Fibroblast of upper back skin (primary cell): ENCODE measurements around the gene ACP5.
"Not testable (repeated sequence)": the region's sequence is repeated elsewhere in the genome, so short reads cannot be mapped to it uniquely, and the experiment has no call there.

Experiments used
- DNase-seq: peaks from one replicate; pipeline ENCODE4 v3.0.0-alpha.2; 2013

ACP5 gene

GRCh38 chr19:11577451-11578257 is at the start of gene ACP5:
TSS of gene ACP5 (minus strand) at chr19:11577645. CDS start at chr19:11577317, 328 bp downstream.
- no peak for DNase-seq

DNA sequence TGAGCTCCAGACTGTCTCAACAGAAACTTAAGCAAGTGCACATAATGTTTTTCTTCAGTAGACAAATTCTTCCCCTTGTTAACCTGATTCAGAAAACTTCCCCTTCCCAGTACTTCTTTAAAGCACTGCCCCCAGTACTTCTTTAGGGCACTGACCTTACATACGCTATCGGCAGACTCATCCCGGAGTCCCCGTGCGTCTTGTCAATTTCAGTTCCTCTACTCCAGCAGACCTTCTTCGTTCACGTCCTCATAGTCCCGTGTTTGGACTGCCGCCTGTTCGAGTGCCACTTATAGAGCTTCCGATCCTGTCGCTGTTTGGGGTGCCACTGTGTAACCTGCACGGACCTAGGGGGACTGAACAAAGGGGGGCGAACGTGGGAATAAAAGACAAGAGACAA is 48.8 kb upstream of the ACP5 start:
- DNase-seq = no peak

GRCh38 chr19:11624069-11624463 is 46.6 kb upstream of the ACP5 start:
- DNase-seq = peak; percentile 46

DNA sequence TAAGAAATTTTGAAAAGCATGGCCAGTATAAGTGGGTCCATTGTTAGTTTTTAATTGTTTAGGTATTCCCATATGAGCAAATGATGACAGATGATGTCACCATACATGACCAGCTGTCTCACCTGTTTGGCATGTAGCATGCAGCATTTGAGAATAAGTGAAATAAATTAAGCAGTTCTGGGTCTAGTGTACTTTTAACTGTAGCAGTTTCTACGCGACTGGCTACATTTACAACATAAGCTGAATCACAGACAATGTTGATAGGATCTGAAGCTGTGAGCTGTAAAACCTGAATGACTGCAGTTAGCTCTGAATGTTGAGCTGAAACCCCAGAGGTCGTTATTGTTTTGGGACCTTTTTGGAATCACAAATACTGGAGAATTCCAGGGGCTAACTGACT is 45.0 kb upstream of the ACP5 start:
- DNase-seq = not testable (repeated sequence)

DNA sequence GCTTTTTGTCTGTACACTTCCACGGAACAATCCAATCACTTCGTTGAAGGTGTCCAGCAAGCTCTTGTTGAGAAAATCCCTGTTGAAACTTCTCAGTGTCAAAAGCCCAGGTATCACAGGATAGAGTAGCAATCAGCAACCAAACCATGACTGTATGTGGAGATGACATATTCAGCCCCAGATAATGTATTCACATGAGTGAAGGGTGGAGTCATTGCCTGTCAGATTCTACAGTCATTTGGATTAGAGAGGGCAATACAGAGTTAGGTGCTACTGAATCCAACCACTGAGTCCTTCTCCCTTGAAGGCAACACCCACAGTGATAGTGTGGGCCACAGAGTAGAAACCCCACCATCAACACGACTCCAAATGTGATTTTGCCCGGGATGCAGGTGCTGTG is 43.1 kb upstream of the ACP5 start:
- DNase-seq = no peak

- DNase-seq = no peak
Observed at GRCh38 chr19:11617180-11618062, 40.0 kb upstream of the ACP5 start.

DNA sequence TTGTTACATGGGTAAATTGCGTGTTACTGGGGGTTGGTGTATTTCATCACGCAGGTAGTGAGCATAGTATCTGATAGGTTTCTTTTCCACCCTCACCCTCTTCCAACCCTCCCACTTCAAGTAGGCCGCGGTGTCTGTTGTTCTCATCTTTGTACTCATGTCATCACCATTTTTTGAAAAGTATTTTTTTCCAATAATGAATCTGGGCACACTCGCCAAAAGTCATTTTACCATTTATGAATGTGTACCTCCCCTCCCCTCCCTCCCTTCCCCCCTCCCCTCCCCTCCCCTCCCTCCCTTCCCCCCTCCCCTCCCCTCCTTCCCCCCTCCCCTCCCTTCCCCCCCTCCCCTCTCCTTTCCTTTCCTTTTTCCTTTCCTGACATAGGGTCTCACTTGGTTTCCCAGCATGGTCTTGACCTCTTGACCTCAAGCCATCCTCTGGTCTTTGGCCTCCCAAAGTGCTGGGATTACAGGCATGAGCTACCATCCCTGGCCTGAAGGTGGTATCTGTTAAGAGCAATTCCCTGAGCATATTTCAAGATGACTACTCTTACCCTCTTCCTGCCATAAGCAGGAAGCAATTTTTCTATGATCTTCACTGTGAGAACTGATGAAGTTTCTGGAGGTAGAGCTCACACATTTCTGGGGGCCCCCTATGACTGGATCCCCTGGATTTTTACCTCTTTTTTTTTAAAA is 35.5 kb upstream of the ACP5 start:
- no peak for DNase-seq

DNA sequence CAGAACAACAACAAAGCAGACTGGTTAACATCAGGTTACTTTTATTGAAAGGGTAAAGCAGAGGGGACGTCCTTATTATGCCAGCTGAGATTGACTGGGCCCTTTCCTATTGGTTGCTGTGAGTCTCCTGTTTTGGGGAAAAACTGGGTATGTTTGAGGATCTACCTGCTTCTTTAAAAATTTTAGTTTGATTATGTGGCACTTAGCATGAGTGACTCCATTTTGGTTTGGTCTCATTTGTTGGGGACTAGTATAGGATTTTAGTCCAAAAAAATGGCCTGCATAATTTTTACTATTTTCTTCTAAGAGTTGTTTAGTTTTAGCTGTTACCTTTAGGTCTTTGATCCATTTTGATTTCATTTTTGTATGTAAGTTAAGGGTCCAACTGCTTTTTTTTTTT is 34.3 kb upstream of the ACP5 start:
- DNase-seq = no peak

GRCh38 chr19:11606484-11606883 is 29.0 kb upstream of the ACP5 start:
- DNase-seq = no peak

DNA sequence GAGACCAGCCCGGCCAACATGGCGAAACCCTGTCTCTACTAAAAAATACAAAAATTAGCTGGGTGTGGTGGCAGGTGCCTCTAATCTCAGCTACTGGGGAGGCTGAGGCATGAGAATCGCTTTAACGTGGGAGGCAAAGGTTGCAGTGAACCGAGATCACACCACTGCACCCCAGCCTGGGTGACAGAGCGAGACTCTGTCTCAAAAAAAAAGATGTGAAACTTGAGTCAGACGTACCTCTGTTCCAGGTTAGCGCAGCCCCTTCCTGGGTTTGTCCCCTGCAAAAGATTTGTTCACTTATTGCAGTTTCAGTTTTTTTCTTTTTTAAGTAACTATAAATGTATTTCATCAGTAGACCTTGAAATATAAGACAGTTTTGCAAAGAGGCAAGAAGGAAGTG is 22.3 kb upstream of the ACP5 start:
- not testable (repeated sequence) for DNase-seq

DNA sequence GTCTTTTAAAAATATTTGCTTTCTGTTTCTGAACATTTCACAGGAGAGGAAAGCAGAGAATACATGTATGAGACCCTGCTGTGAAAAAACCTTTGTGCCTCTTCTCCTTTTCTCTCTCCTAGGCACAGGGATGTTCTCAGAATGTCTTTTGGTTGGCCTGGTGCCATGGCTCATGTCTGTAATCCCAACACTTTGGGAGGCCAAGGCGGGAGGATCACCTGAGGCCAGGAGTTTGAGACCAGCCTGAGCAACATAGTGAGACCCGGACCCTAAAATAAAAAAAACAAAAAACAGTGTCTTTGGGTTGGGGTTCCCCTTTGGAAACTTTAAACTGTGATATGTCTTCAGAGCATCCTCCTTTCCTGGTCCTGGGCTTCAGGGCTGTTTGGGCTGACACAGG is 21.3 kb upstream of the ACP5 start:
- DNase-seq = no peak

GRCh38 chr19:11598103-11598483 is 20.6 kb upstream of the ACP5 start:
- DNase-seq = no peak

DNA sequence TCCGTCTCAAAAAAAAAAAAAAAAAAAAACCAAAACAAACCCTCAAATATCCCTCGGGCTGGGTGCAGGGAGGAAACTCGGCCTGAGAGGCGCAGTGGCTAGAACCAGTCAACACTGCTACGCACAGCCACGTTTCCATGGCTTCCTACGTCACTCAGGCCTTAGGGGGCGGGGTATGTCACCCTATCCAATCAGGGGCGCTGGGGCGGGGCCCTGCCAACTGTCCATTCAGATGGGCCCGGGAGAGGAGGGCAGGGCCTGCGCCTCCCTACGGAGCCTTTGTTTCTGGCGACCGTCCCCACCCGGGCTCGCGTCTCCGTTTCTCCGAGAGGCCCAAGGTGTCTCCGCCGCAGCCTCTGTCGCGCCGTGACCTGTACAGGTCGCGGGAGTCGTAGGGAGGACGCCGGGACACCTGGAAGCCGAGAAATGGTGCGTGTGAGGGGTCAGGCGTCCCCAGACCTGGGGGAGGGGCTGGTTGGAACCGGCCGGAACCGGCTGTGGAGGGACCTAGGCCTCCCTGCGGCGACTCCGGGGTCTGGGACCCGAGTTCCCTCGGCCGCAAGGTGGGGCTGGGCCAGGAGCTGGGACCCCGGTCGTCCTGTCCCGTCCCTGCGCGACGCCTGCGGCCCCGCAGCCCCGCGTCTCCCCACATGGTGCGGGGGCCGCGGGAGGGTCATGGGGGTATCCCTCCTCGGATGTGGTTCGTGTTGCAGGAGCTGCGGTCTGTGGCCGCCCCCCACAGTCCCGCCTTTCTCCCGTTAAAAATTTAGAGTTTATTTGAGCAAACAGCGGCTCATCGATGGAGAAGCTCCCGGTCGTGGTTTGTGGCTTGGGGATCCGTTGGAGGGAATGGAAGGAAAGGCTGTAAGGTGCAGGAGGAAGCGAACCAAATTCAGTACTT is 20.0 kb upstream of the ACP5 start, which contains the start of gene ZNF627:
Gene ZNF627, plus strand, starts transcription at position 282 of the 901 bp plus-strand sequence. Its CDS starts 145 bp downstream, at position 427.
- DNase-seq = peak; percentile 98

DNA sequence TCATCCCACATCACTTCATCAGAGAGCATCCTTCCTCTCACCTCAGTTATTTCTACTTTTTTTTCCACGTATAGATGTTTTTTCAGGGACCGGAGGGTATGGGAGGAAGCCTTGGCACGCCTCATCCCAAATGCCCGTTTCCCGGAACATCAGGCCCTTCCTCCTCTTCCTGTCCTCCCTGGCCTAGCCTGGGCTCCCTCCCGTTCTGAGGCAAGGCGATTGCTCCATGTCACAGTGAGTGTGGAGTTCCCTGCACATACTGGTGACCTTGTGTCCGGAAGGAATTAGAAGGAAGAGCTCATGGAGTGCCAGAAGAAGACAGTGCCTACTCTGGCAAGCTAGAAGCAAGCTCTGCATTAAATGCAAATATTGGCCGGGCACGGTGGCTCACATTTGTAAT is 18.7 kb upstream of the ACP5 start:
- no peak for DNase-seq

- no peak for DNase-seq
Observed at GRCh38 chr19:11594084-11594483, 16.6 kb upstream of the ACP5 start.

DNA sequence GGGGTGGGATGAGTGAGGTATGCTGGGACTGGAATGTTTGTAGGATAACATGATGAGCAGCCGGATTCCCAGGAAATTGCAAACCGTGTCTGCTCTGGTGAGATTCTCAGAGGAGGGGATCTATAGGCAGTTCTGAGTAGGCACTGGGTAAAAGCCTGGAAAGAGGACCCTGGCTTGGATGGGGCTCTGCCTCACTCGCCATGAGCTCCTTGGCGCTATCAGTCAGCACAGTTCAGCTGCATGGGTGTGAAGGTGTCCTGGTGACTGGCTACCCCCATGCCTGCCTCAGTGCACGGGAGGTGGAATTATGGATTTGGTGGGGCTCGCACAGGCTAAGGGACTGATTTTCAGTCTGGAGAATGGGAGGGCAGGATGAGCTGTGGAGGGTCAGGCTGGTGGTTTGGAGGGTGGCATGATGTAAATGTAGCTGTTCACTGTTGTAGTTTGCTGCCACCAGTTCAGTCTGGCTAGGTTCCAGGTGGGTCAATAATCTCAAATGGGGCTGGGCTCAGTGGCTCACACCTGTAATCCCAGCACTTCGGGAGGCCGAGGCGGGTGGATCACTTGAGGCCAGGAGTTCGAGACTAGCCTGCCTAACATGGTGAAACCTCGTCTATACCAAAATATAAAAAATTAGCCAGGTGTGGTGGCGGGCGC is 10.7 kb upstream of the ACP5 start:
- no peak for DNase-seq

DNA sequence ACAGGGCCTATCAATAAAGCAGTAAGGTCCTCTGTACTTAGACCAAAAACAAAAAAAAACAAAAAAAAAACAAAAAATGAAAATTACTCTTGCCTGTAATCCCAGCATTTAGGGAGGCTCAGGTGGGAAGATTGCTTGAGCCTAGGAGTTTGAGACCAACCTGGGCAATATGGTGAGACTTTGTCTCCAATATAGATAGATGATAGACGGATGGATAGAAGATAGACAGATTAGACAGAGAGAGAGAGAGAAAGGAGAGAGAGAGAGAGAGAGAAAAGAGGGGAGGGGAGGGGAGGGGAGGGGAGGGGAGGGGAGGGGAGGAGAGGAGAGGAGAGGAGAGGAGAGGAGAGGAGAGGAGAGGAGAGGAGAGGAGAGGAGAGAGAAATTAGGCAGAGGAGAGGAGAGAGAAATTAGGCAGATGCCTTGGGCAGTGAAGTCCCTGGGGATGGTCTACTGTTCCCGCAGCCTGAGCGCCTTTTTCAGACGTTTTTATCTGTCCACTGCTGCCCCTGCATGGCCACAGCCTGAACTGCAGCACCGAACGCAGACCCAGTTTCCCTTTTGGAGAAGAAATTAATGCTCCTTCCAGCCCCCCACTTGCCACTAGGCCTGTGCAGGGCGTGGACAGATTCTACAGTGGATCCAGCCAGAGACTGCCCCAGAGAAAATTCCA is 10.0 kb upstream of the ACP5 start:
- peak; percentile 70 for DNase-seq

GRCh38 chr19:11586331-11586730 is 8.9 kb upstream of the ACP5 start:
- DNase-seq = no peak

- no peak for DNase-seq
Observed at GRCh38 chr19:11581740-11582139, 4.3 kb upstream of the ACP5 start.

DNA sequence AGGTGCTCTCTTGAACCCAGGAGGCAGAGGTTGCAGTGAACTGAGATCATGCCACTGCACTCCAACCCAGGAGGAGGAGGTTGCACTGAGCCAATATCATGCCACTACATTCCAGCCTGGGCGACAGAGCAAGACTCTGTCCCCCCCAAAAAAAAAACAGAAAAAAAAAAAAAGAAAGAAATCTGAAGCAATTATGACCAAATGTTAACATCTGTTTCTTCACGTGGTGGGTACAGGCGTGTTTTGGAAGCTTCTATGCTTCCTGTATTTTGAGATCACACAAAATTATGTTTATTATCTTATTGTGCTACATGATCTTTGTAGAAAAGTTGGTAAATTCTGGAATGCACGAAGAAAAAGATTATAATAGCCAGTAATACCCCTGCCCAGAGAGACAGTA is 2.7 kb upstream of the ACP5 start:
- DNase-seq = no peak
